NCI-H2227 treated with DMSO at 0.1 percent for 48 hours (cell line): Measurements from ENCODE around the gene ATAD5.
"Not testable (repeated sequence)": the region's sequence is repeated elsewhere in the genome, so short reads cannot be mapped to it uniquely, and the experiment has no call there.

Source experiments
- DNase-seq: peaks from one replicate; lab custom pipeline; 2025; lab: John Stamatoyannopoulos, UW

ATAD5 gene

DNA sequence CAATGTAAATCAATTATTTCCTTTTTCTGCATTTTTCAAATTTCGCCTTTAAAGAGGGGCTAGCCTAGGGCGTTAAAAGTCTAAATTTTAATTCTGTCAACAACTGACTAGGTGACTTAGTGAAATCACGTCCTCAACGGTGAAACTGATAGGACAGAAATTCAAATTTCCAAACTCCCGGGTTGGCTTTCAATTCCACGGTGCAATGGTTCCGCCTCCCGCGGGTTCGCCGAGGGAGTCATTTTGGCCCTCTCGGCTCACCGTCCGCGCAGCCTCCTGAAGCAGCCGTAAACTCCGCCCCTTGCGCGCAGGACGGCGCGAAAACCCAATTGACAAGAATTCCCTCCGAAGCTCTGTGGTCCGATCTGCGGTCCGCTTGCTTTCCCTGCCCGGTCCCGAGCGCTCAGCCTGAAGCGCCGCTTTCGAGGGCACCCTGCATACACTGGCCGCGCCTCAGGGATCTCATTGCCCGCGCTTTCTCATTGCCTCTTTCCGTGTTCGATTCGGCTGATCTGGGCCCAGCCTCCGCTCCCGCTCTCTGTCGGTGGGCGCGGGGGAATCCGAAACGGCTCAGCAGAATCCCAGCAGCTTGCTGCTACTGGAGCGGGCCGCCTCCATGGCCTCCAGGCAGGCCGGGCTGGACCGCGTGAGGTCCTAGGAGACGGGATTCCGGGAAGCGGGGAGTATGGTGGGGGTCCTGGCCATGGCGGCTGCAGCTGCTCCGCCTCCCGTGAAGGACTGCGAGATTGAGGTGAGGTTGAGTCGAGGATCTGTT, at the start of gene ATAD5:
Gene ATAD5, plus strand, starts transcription at position 304 of the 775 bp plus-strand sequence. Its CDS starts 382 bp downstream, at position 686.
- DNase-seq = peak; percentile 79

DNA sequence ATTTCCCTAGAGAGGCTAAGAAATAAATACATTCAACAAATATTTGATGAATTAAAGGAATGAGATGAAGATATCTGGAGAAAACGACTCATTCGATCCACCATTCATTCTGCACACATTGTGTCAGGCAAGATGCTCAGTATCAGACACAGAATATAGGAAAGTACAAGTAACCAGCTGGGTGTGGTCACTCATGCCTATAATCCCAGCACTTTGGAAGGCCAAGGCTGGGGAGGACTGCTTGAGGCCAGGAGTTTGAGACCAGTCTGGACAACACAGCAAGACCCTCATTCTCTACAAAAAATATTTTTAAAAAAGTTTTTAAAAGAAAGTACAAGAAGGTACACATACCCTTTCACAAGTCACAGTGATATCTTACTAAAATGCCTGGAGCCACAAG, 49.6 kb upstream of the ATAD5 start:
- no peak for DNase-seq

GRCh38 chr17:30788918-30789317, 42.8 kb upstream of the ATAD5 start:
- no peak for DNase-seq

DNA sequence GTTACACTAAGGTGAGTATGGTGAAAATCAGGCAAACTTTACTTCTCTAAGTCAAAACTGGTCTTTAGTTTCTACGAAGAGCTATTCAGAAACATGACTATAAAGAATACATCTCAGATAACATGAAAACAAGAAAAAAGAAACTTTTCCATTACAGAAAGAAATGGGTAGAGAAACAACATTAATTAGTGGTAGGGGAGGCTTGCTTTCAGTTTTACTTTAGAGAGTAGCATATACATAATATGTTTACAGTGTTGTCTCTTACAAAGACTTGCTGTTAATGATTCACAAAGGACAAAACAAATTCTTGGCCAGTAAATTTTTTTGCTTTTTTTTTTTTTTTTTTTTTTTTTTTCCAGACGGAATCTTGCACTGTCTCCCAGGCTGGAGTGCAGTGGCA, 41.5 kb upstream of the ATAD5 start:
- DNase-seq = no peak

DNA sequence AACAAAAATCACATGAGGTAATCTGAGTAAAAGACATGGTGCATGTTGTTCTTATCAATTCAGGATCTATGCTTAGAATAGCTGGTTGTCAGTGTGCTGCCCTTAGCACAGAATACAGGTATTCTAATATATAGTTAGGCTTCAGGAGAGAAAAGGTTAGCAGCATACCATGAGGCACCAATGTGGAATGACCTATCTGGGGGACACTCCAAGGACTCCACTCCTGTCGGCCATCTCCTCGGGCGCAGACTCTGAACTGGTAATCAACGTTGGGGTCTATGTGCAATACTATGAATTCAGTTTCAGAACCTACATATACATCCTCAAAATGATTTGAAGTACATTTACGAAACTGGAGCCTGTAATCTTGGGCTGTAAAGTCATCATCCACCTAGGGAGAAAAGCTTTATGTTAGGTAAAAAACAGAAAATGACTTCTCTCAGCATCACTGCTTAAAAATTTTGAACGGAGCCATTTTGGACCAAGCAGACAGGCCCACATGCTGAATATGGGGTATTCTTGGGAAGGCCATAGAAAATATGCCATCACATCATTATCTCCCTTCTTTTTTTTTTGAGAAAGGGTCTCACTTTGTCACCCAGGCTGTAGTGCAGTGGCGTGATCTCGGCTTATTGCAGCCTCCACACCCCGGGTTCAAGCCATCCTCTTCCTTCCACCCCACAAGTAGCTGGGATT, 38.3 kb upstream of the ATAD5 start:
- DNase-seq = no peak

DNA sequence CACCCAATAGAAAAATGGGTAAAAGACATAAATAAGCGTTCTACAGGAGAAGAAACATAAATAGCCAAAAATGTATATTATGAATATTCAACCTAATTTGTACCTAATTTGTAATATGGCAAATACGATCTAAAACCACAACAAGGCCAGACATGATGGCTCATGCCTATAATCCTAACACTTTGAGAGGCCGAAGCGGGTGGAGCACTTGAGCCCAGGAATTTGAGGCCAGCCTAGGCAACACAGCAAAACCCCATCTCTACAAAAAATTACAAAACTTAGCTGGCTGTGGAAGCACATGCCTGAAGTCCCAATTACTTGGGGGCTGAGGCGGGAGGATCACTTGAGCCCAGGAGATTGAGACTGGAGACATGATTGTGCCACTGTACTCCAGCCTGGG, 37.4 kb upstream of the ATAD5 start:
- no peak for DNase-seq

DNA sequence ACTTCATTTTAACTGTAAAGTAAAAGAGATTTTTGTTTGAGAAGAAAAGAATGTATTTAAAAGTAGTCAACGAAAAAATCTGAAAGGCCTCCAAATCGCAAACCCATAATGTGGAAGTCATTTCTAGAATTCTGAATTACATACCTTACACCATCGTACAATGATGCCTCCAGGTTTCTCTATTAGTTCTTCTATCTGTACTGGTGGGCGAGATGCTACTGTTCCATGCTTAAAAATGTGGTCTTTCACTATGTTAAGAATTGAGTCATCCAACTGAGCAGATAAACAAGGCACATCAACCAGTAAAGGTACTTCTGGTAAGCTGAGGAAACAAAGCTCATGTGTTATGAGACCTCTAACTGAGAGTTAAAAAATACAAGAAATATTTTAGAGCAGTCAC, 35.8 kb upstream of the ATAD5 start:
- DNase-seq = no peak

DNA sequence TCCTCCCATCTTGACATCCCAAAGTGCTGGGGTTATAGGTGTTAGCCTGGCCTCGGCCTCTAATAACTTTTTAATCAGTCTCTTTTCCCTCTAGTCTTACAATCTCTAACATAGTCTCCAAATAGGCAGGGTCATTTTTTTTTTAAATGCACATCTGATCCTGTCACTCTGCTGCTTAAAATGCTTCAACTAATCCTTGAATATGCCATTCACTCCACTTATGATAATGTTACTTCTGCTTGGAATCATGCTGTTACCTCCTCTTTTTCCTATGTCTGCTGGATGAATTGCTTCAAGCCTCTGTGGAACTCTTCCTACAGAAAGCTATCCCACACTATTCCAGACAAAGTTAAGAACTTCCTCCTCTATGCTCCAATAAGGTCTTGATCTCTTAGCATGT, 30.1 kb upstream of the ATAD5 start:
- DNase-seq = no peak

GRCh38 chr17:30805944-30806456, 25.8 kb upstream of the ATAD5 start:
- no peak for DNase-seq

GRCh38 chr17:30807896-30808295, 23.9 kb upstream of the ATAD5 start:
- no peak for DNase-seq

DNA sequence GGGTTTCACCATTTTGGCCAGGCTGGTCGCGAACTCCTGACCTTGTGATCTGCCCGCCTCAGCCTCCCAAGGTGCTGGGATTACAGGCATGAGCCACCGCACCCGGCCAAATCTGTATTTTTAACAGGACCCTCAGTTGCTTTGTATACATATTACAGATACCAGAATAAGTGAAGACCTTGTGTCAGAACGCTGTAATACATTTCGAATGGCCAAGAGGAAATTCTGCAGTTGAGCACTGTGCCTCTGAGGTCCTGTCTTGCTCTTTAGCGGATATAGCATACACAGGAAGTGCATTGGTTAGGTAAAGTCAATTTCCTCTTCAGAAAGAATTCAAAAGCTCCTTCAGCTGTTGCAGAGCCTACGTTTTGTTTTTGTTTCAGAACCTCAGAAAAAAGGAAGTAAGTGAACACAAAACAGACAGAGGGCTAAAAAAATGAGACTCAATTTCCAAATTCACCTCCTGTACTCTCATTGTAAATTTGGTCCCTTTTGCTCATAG, 22.9 kb upstream of the ATAD5 start:
- no peak for DNase-seq

DNA sequence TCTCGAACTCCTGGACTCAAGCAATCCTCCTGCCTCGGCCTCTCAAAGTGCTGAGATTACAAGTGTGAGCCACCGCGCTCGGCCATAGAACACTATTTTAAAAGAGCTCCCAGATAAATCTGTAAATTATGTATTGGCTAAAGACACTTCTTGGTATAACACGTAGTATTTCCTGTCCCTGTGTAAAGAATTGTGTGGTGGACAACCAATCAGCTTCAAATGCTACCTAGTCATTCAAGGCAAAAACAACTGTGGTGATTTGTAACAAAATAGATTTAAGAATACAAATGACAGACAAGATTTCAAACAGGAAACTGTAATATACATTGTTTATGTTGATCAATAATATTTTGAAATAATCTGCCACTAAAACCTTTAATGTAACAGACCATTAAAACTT, 21.9 kb upstream of the ATAD5 start:
- DNase-seq = no peak

- DNase-seq = no peak
Observed at GRCh38 chr17:30812218-30813177, 19.3 kb upstream of the ATAD5 start.

DNA sequence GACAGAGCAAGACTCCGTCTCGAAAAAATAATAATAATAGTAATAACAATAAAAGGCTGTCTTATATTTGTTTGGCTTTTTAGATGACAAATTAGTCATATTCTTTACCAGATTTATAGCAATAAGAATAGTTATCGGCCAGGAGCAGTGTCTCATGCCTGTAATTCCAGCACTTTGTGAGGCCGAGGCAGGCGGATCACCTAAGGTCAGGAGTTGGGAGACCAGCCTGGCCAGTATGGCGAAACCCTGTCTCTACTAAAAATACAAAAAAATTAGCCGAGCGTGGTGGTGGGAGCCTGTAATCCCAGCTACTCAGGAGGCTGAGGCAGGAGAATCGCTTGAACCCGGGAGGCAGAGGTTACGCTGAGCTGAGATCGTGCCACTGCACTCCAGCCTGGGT, 17.5 kb upstream of the ATAD5 start:
- not testable (repeated sequence) for DNase-seq

GRCh38 chr17:30814860-30815259, 16.9 kb upstream of the ATAD5 start:
- DNase-seq = not testable (repeated sequence)

DNA sequence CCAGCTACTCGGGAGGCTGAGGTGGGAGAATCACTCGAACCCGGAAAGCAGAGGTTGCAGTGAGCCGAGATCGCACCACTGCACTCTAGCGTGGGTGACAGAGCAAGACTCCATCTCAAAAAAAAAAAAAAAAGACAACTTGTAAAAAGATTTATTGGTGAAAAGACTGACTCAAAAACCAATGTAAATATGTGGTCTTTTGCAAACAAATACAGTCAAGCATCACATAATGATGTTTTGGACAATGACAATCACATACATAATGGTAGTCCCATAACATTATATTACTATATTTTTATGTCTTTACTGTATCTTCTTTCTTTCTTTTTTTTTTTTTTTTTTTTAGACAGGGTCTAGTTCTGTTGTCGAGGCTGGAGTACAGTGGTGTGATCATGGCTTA, 15.6 kb upstream of the ATAD5 start:
- no peak for DNase-seq

- DNase-seq = no peak
Observed at GRCh38 chr17:30819971-30820705, 11.6 kb upstream of the ATAD5 start.

- DNase-seq = no peak
Observed at GRCh38 chr17:30821871-30822723, 9.7 kb upstream of the ATAD5 start.

DNA sequence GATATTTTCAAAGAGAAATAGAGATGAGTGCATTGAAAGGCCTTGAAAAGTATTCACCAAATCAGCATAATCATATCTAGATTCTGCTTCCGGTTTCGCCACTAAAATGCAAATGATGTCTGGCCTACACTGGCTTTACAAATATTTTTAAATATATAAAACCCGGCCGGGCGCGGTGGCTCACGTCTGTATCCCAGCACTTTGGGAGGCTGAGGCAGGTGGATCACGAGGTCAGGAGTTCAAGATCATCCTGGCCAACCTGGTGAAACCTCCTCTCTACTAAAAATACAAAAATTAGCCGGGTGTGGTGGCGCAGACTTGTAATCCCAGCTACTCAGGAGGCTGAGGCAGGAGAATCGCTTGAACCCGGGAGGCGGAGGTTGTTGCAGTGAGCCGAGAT, 8.8 kb upstream of the ATAD5 start:
- DNase-seq = not testable (repeated sequence)

DNA sequence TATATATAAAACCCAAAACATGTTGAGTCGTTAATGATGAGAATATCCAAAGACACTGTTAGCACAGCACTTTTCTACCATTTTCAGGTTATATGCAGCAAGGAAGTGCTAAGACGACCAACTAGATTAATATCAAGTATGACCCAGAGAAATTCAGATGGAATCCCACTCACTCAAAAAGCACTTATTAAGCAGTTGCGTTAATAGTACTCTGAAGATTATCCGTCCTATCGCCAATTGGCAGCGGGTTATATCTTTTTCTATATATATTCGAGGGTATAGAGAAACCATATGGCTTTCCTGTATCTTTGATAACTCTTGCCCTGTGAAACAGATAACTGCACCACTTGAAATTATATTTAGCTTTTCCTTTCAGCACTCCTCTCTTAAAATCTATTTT, 8.3 kb upstream of the ATAD5 start:
- no peak for DNase-seq
